Vagina (tissue), 2 donors: ENCODE measurements around the gene CEP128.

Source experiments
- CTCF ChIP-seq, 3 experiments: fragments of 450-650 bp in 2 of 3; fragments of 200-600 bp in 1 of 3; sonication (generic) in 1 of 3; IDR thresholded peaks; one replicate each; pipeline ENCODE4 v1.5.1; 2017 to 2019; ENCODE audit warnings: antibody characterized with exemption in 3 of 3, mild to moderate bottlenecking in 2 of 3, moderate library complexity in 2 of 3
- POLR2A ChIP-seq, 2 donors: fragments of 450-650 bp; IDR thresholded peaks; one replicate each; pipeline ENCODE4 v1.6.1; 2017; ENCODE audit warnings: antibody characterized with exemption in 2 of 2, mild to moderate bottlenecking in 2 of 2, moderate library complexity in 2 of 2
- POLR2AphosphoS5 ChIP-seq, 2 donors: sonication (generic); formaldehyde crosslinking; IDR thresholded peaks; one replicate each; pipeline ENCODE4 v1.9.0; 2017; ENCODE audit warnings: antibody characterized with exemption in 2 of 2, mild to moderate bottlenecking in 2 of 2, low read depth in 1 of 2; ENCODE audit not compliant: insufficient read depth in 1 of 2

- TF ChIP-seq CTCF (IDR thresholded peaks at IDR 0.05) (no peak), POLR2A (IDR thresholded peaks at IDR 0.05) (no peak), POLR2AphosphoS5 (IDR thresholded peaks at IDR 0.05; ENCODE audit: insufficient read depth in 1 of 2, low read depth in 1 of 2) (no peak)
Measured at GRCh38 chr14:80844872-80845271, 96.7 kb downstream of the CEP128 start.
